IMR-90 (cell line): ENCODE data around the gene PIPOX. TPM values are rescaled to one million over a fixed set of nuclear protein-coding genes. Genes with fewer than 3 reads are reported as not detected.

Experiments used
- ATAC-seq: fragments of 200-7000 bp; cut with Tn5 transposase; 2 replicates; pipeline ENCODE4 v1.9.1; 2020; ENCODE audit warnings: low read depth, mild to moderate bottlenecking, moderate library complexity
- BruUV-seq: library from RNA; stranded (reverse); fragments of 400-500 nt; replicated peaks from 2 replicates; lab custom pipeline; 2021; lab: Mats Ljungman, UMichigan
- CTCF ChIA-PET: fragments of 300-600 bp; formaldehyde crosslinking; extraction: SDS; loops from one replicate; lab custom pipeline; 2021; ENCODE audit warnings: antibody characterized with exemption; lab: Yijun Ruan, JAX
- POLR2A ChIA-PET: fragments of 300-600 bp; sonication (Branson Sonifier 250); formaldehyde crosslinking; loops from one replicate; lab custom pipeline; 2022; ENCODE audit warnings: antibody characterized with exemption; ENCODE audit not compliant: unreplicated experiment; lab: Charles Lee
- DNase-seq: peaks from one replicate; pipeline ENCODE4 v3.0.0; 2013
- H2AFZ ChIP-seq: replicated peaks from 2 replicates; pipeline ENCODE3; 2013; ENCODE audit warnings: low read length, mild to moderate bottlenecking; ENCODE audit not compliant: poor library complexity
- H2AK5ac ChIP-seq: 2 replicates; pipeline ENCODE4 v1.6.1; 2013; ENCODE audit warnings: low read depth, low read length, inconsistent platforms
- H2AK9ac ChIP-seq: replicated peaks from 2 replicates; pipeline ENCODE3; 2013; ENCODE audit warnings: mild to moderate bottlenecking, low read depth, low read length, moderate library complexity; ENCODE audit not compliant: poor library complexity
- H2BK120ac ChIP-seq: 2 replicates; pipeline ENCODE4 v1.6.1; 2013; ENCODE audit warnings: low read depth, low read length, inconsistent platforms
- H2BK15ac ChIP-seq: 3 replicates; pipeline ENCODE4 v1.6.1; 2013; ENCODE audit warnings: low read depth, low read length, inconsistent platforms
- H2BK20ac ChIP-seq: 2 replicates; pipeline ENCODE4 v1.6.1; 2013; ENCODE audit warnings: low read depth, mild to moderate bottlenecking, inconsistent platforms, low read length, moderate library complexity
- H2BK5ac ChIP-seq: 2 replicates; pipeline ENCODE4 v1.6.1; 2013; ENCODE audit warnings: mild to moderate bottlenecking, low read depth, low read length, inconsistent platforms; ENCODE audit not compliant: poor library complexity, severe bottlenecking
- H3K14ac ChIP-seq: replicated peaks from 2 replicates; pipeline ENCODE4 v1.6.1; 2013; ENCODE audit warnings: low read depth, low read length, inconsistent platforms
- H3K18ac ChIP-seq: 2 replicates; pipeline ENCODE4 v1.6.1; 2013; ENCODE audit warnings: low read depth, low read length, control low read depth
- H3K23ac ChIP-seq: 2 replicates; pipeline ENCODE4 v1.6.1; 2013; ENCODE audit warnings: low read depth, low read length, inconsistent platforms
- H3K27ac ChIP-seq: 2 replicates; pipeline ENCODE4 v1.5.1; 2013; ENCODE audit warnings: mild to moderate bottlenecking, control low read depth, low read length; ENCODE audit not compliant: insufficient read depth
- H3K27me3 ChIP-seq: 2 replicates; pipeline ENCODE4 v1.6.1; 2013; ENCODE audit warnings: low read length; ENCODE audit not compliant: control insufficient read depth, insufficient read depth
- H3K36me3 ChIP-seq: 2 replicates; pipeline ENCODE4 v1.6.1; 2013; ENCODE audit warnings: low read length, mixed read lengths; ENCODE audit not compliant: control insufficient read depth, insufficient read depth
- H3K4ac ChIP-seq: 2 replicates; pipeline ENCODE4 v1.6.1; 2013; ENCODE audit warnings: low read depth, low read length, inconsistent platforms
- H3K4me1 ChIP-seq: 2 replicates; pipeline ENCODE4 v1.6.1; 2013; ENCODE audit warnings: low read length, mixed read lengths; ENCODE audit not compliant: control insufficient read depth, insufficient read depth
- H3K4me2 ChIP-seq: 2 replicates; pipeline ENCODE4 v1.6.1; 2013; ENCODE audit warnings: low read depth, mild to moderate bottlenecking, control low read depth, low read length, moderate library complexity
- H3K4me3 ChIP-seq: 2 replicates; pipeline ENCODE4 v1.5.1; 2013; ENCODE audit warnings: low read depth, mild to moderate bottlenecking, control low read depth, low read length, moderate library complexity; ENCODE audit not compliant: insufficient read depth
- H3K56ac ChIP-seq: 2 replicates; pipeline ENCODE4 v1.6.1; 2013; ENCODE audit warnings: low read length, inconsistent platforms; ENCODE audit not compliant: insufficient read depth; ENCODE audit errors: extremely low read depth
- H3K79me1 ChIP-seq, 2 experiments: 2 replicates each; pipeline ENCODE4 v1.6.1; 2013; ENCODE audit warnings: low read length in 2 of 2, inconsistent platforms in 1 of 2, low read depth in 1 of 2
- H3K9ac ChIP-seq: 2 replicates; pipeline ENCODE4 v1.6.1; 2013; ENCODE audit warnings: low read depth, low read length, control low read depth
- H3K9me1 ChIP-seq: 2 replicates; pipeline ENCODE4 v1.6.1; 2013; ENCODE audit warnings: low read length, inconsistent platforms; ENCODE audit not compliant: insufficient read depth
- H3K9me3 ChIP-seq: 2 replicates; pipeline ENCODE4 v1.6.1; 2013; ENCODE audit warnings: low read length; ENCODE audit not compliant: control insufficient read depth, insufficient read depth
- H4K20me1 ChIP-seq: 2 replicates; pipeline ENCODE4 v1.6.1; 2013; ENCODE audit warnings: low read length, inconsistent platforms; ENCODE audit not compliant: insufficient read depth
- H4K5ac ChIP-seq: 2 replicates; pipeline ENCODE4 v1.6.1; 2013; ENCODE audit warnings: mild to moderate bottlenecking, low read depth, low read length, control low read depth
- H4K8ac ChIP-seq, 2 experiments: 2 replicates each; pipeline ENCODE4 v1.6.1; 2013; ENCODE audit warnings: low read depth in 2 of 2, low read length in 2 of 2, control low read depth in 1 of 2, inconsistent platforms in 1 of 2
- H4K91ac ChIP-seq: 2 replicates; pipeline ENCODE4 v1.6.1; 2013; ENCODE audit warnings: low read depth, low read length, inconsistent platforms; ENCODE audit not compliant: insufficient read depth
- BHLHE40 ChIP-seq: fragments of 150-350 bp; IDR thresholded peaks from 2 replicates; pipeline ENCODE4 v1.6.1; 2016; ENCODE audit warnings: mild to moderate bottlenecking, low read depth, low read length
- CEBPB ChIP-seq: IDR thresholded peaks from 2 replicates; pipeline ENCODE4 v1.6.1; 2012; ENCODE audit warnings: low read depth, low read length, improper control_type of control experiment
- CHD1 ChIP-seq: IDR thresholded peaks from 2 replicates; pipeline ENCODE4 v1.6.1; 2012; ENCODE audit warnings: low read depth, low read length, improper control_type of control experiment
- FOS ChIP-seq: fragments of 150-350 bp; IDR thresholded peaks from 2 replicates; pipeline ENCODE4 v1.6.1; 2016; ENCODE audit warnings: low read depth, low read length
- MAFK ChIP-seq: IDR thresholded peaks from 2 replicates; pipeline ENCODE4 v1.6.1; 2012; ENCODE audit warnings: low read depth, low read length, improper control_type of control experiment
- MAZ ChIP-seq: IDR thresholded peaks from 2 replicates; pipeline ENCODE4 v1.6.1; 2012; ENCODE audit warnings: low read depth, mild to moderate bottlenecking, low read length, improper control_type of control experiment, moderate library complexity, borderline replicate concordance
- MXI1 ChIP-seq: IDR thresholded peaks from 2 replicates; pipeline ENCODE4 v1.6.1; 2012; ENCODE audit warnings: low read depth, mild to moderate bottlenecking, low read length, moderate library complexity, borderline replicate concordance
- NFE2L2 ChIP-seq: fragments of 150-350 bp; IDR thresholded peaks from 2 replicates; pipeline ENCODE4 v1.6.1; 2016; ENCODE audit warnings: low read depth, mild to moderate bottlenecking, low read length
- POLR2A ChIP-seq: IDR thresholded peaks from 2 replicates; pipeline ENCODE4 v1.6.1; 2012; ENCODE audit warnings: mild to moderate bottlenecking, low read depth, low read length
- RAD21 ChIP-seq: IDR thresholded peaks from 2 replicates; pipeline ENCODE4 v1.6.1; 2012; ENCODE audit warnings: low read length, improper control_type of control experiment
- RCOR1 ChIP-seq: IDR thresholded peaks from 2 replicates; pipeline ENCODE4 v1.6.1; 2012; ENCODE audit warnings: mild to moderate bottlenecking, low read length, improper control_type of control experiment; ENCODE audit not compliant: insufficient replicate concordance
- RFX5 ChIP-seq: IDR thresholded peaks from 2 replicates; pipeline ENCODE4 v1.8.0; 2012; ENCODE audit warnings: low read depth, mild to moderate bottlenecking, low read length, moderate library complexity
- SMC3 ChIP-seq: fragments of 150-350 bp; IDR thresholded peaks from 2 replicates; pipeline ENCODE4 v1.6.1; 2016; ENCODE audit warnings: low read depth, mild to moderate bottlenecking, antibody characterized with exemption, low read length, moderate library complexity
- WGBS, 2 experiments: methylation state at CpG; one replicate each; pipeline versions ENCODE4 v1.1.5 to v1.1.7; 2013; ENCODE audit warnings: missing lambda C conversion rate in 2 of 2; ENCODE audit not compliant: insufficient read length in 1 of 2; ENCODE audit errors: extremely low coverage in 2 of 2; 5-methylcytosine and 5-hydroxymethylcytosine counted together
- dilution Hi-C: fragments of 300-500 bp; cut with HindIII; formaldehyde crosslinking; loops from one replicate; pipeline ENCODE4 v1.14.3; 2018; ENCODE audit warnings: low sequenced_read_pairs; ENCODE audit not compliant: unreplicated experiment
- in situ Hi-C: fragments of 300-500 bp; cut with MboI; formaldehyde crosslinking; loops from 3 replicates; pipeline ENCODE4 v1.14.3; 2019; ENCODE audit warnings: low sequenced_read_pairs, inconsistent platforms, mixed read lengths
- intact Hi-C: fragments of 100-400 bp; cut with micrococcal nuclease; formaldehyde crosslinking; loops from 2 replicates; pipeline ENCODE4 v1.10.0; 2022
- polyA plus RNA-seq, 3 experiments: library from polyadenylated mRNA; depleted of rRNA; stranded (reverse); fragments of >200 nt; gene quantifications; 2 replicates each; pipeline ENCODE4 v1.2.3, GENCODE V29; 2012; ENCODE audit warnings: low replicate concordance in 1 of 3
- total RNA-seq: library from RNA; depleted of rRNA; stranded (reverse); fragments of >200 nt; gene quantifications from 2 replicates; pipeline ENCODE4 v1.2.3, GENCODE V29; 2012
- TF ChIP-seq, protein P1 (sequence below): fragments of 150-350 bp; IDR thresholded peaks from 2 replicates; pipeline ENCODE4 v1.6.1; 2017; ENCODE audit warnings: mild to moderate bottlenecking, antibody characterized with exemption, low read length, low read depth
- TF ChIP-seq, protein P2 (sequence below): fragments of 150-350 bp; IDR thresholded peaks from 2 replicates; pipeline ENCODE4 v1.6.1; 2016; ENCODE audit warnings: low read depth, mild to moderate bottlenecking, low read length, moderate library complexity, borderline replicate concordance
- TF ChIP-seq, protein P3 (sequence below): conservative IDR thresholded peaks from 2 replicates; pipeline ENCODE4 v1.5.1; 2012; ENCODE audit warnings: mild to moderate bottlenecking, low read depth, low read length, improper control_type of control experiment

The PIPOX gene
- total and polyA plus RNA-seq, 2 of the 4 experiments (the other 2 are of a cell fraction): 0.43 to 1.3 TPM

DNA sequence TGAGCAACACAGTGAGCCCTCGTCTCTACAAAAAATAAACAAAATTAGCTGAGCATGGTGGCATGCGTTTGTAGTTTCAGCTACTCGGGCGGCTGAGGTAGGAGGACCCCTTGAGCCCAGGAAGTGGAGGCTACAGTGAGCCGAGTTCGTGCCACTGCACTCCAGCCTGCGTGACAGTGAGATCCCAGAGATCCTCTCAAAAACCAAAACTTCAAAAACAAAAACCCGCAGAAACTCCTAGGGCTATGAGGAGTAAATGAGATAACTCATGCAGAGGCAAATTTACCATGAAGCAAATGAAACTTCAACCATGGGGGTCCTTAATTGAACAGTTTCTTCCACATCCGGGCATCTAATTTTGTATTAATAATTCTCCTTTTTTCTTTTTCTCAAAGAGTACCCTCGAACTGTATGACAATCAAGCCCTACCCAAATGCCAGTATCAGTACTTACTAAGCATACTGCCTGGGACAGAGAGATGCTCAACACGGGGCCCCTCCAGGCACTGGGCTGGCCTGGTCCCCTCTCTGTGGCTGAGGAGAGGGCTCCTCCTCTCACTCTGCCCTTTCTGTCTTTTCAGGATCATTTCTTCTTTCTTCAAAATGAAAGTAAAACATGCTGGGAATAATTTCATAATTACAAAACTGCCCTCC, 789 bp upstream of the PIPOX start:
- 60% methylated on average over 1 of the region's 11 CpGs; no CpG with 5 or more reads in 1 of the 2 experiments for WGBS, 2 experiments

More for the DNA sequence above, 789 bp upstream of the PIPOX start:
- Histone ChIP-seq H2BK20ac (no peak overlapping the region), H3K18ac (no peak overlapping the region), H3K4me2 (no peak overlapping the region), H2BK120ac (no peak overlapping the region), H3K36me3 (no peaks in the 10 kb centered on the region), H2AFZ (no peak overlapping the region), H3K9me1 (no peaks in the 10 kb centered on the region), H3K4me3 (no peak overlapping the region), H3K79me1 (no peaks in the 10 kb centered on the region), H2AK9ac (no peak overlapping the region), H4K5ac (no peak overlapping the region), H2AK5ac (no peak overlapping the region), H4K8ac (no peak overlapping the region), H3K27ac (no peak overlapping the region), H4K20me1 (no peaks in the 10 kb centered on the region), H2BK5ac (no peak overlapping the region), H3K9me3 (no peaks in the 10 kb centered on the region; the same call in 1 of the 2 replicates), H3K23ac (no peak overlapping the region), H4K91ac (no peak overlapping the region), H3K4me1 (no peaks in the 10 kb centered on the region), H2BK15ac (no peak overlapping the region), H3K14ac (no peak overlapping the region), H3K4ac (no peak overlapping the region), H3K27me3 (peaks cover 49% of the 10 kb centered on the region), H3K56ac (no peak overlapping the region), H3K9ac (no peak overlapping the region)
- dilution Hi-C loops (no loop called here), intact Hi-C loops (loop anchor here (10.0 kb wide), 1 partner anchor 77 kb away; no protein-coding TSS in a partner anchor), in situ Hi-C loops (loop anchor here (10.0 kb wide), 1 partner anchor 63 kb away; no protein-coding TSS in a partner anchor)
- ChIA-PET CTCF (no interaction called here), POLR2A (no interaction called here)
- TF ChIP-seq RAD21 (no peak), MXI1 (no peak), MAFK (no peak), BHLHE40 (no peak), MAZ (no peak), RFX5 (no peak), CEBPB (no peak), NFE2L2 (no peak), FOS (no peak), CHD1 (no peak), RCOR1 (no peak), SMC3 (no peak), POLR2A (no peak)
- TF ChIP-seq, protein P1, sequence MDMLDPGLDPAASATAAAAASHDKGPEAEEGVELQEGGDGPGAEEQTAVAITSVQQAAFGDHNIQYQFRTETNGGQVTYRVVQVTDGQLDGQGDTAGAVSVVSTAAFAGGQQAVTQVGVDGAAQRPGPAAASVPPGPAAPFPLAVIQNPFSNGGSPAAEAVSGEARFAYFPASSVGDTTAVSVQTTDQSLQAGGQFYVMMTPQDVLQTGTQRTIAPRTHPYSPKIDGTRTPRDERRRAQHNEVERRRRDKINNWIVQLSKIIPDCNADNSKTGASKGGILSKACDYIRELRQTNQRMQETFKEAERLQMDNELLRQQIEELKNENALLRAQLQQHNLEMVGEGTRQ: no peak
- TF ChIP-seq, protein P2, sequence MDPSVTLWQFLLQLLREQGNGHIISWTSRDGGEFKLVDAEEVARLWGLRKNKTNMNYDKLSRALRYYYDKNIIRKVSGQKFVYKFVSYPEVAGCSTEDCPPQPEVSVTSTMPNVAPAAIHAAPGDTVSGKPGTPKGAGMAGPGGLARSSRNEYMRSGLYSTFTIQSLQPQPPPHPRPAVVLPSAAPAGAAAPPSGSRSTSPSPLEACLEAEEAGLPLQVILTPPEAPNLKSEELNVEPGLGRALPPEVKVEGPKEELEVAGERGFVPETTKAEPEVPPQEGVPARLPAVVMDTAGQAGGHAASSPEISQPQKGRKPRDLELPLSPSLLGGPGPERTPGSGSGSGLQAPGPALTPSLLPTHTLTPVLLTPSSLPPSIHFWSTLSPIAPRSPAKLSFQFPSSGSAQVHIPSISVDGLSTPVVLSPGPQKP: no peak
- TF ChIP-seq, protein P3, sequence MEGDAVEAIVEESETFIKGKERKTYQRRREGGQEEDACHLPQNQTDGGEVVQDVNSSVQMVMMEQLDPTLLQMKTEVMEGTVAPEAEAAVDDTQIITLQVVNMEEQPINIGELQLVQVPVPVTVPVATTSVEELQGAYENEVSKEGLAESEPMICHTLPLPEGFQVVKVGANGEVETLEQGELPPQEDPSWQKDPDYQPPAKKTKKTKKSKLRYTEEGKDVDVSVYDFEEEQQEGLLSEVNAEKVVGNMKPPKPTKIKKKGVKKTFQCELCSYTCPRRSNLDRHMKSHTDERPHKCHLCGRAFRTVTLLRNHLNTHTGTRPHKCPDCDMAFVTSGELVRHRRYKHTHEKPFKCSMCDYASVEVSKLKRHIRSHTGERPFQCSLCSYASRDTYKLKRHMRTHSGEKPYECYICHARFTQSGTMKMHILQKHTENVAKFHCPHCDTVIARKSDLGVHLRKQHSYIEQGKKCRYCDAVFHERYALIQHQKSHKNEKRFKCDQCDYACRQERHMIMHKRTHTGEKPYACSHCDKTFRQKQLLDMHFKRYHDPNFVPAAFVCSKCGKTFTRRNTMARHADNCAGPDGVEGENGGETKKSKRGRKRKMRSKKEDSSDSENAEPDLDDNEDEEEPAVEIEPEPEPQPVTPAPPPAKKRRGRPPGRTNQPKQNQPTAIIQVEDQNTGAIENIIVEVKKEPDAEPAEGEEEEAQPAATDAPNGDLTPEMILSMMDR: no peak
- DNase-seq (no peak), ATAC-seq (no peak)
- no TSS peak for BruUV-seq
